ENCODE data around the gene FLNC.

FLNC gene

DNA sequence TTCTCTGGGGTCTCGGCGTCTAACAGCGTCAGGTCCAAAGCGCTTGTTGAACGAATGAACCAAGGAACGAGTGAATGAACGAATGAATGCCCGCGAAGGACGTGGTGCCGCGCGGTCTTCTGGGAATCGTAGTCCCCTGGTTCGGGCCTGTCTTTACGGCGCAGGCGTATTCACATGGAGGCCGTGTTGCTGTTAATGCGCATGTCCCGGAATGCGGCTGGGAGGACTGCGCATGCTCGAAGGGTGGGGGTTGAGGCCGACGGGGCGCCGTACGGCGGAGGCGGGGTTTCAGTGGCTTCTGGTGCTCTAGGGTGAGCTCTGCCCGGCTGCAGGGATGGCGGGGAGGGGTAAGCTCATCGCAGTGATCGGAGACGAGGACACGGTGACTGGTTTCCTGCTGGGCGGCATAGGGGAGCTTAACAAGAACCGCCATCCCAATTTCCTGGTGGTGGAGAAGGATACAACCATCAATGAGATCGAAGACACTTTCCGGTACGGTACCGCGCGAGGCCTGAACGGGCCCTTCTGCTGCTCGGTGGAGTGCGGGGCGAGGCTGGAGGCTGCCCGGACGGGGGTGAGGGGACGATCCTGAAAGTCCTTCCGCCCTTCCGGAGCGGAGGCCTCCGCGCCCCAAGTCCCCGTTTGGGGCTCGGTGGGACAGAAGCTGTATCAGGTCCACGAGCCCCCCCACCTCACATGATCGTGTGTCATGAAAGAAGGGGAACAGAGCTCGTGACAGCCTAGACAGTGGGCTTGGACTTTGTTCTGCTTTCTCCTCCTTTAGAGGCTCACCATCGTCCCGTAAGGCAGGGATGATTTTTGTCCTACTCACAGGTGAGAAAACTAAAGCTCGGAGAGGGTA, 32.6 kb downstream of the FLNC start, which contains the start of gene ATP6V1F:
TSS of gene ATP6V1F (plus strand) at position 286 of the 862 bp plus-strand sequence. CDS start at position 335, 49 bp downstream.
- peak; percentile 95 for DNase-seq (ENCODE audit: low spot score)
- peak; percentile 50 for FAIRE-seq

DNA sequence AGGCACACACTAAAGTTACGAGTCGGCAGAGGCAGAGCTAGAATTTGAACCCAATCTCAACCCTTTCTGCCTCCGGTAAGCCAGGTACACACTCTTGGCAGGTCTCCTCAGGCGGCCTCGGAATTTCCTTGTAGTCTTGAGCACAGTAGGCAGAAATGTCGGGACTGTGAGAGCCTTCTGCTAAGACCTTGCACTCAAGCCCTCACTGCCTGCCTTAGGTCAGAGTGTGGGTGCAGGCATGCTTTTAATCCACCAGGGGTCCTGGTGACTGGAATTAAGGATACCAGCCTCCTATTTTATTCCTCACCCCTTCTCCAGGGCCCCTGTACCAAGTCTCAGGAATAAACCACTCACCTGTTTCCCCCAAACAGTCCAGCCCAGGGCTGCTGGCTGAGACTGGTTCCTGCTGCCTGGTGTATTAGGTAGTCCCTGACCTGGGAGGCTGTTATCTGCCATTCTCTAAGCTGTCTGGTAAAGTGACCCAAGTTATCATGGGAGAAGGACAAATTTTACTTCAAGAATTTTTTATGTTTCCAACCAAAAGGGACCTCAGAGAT, 33.3 kb downstream of the FLNC start:
- FAIRE-seq (no peak), DNase-seq (ENCODE audit: low spot score) (peak; percentile 66)

DNA sequence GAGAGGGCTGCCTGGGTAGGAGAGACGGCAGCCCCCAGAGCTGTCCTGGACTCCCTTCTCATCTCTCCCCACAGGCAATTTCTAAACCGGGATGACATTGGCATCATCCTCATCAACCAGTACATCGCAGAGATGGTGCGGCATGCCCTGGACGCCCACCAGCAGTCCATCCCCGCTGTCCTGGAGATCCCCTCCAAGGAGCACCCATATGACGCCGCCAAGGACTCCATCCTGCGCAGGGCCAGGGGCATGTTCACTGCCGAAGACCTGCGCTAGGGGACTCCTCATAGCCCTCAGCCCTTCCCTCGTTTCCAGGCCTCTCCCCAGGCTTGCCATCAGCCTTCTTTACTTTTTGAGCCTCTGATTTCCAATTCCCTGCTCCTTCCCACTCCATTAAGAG, 35.1 kb downstream of the FLNC start:
- DNase-seq (ENCODE audit: low spot score) (no peak), FAIRE-seq (no peak)

DNA sequence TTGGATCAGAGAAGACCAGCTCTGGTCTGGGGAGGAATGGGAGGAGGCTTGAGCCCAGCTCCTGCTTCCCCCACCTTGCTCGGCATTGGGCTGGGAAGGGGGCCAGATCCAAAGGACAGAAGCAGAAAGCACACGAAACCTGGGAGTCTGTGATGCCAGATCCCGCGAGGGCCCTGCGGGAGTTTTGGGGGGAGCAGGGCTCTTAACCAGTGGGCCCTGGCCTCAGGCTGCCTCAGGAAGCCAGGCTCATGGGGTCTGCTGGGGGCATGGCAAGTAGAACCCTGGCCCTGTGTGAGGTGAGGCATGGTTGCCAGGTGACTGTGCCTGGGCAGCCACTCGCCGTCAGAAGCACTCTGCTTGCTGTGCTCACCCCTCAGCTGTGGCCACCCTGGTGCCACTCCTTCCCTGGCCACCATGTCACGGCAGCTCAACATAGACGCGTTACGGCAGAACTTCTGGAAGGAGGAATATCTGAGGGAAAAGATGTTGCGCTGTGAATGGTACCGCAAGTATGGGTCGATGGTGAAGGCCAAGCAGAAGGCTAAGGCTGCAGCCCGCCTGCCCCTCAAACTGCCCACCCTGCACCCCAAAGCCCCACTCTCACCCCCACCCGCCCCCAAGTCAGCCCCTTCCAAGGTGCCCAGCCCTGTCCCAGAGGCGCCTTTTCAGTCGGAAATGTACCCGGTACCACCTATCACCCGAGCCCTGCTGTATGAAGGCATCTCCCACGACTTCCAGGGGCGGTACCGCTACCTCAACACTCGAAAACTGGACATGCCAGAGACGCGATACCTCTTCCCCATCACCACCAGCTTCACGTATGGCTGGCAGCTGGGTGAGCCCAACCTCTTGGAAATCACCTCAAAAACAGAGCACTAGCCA, 36.0 kb downstream of the FLNC start:
- no peak for DNase-seq (ENCODE audit: low spot score)
- no peak for FAIRE-seq

DNA sequence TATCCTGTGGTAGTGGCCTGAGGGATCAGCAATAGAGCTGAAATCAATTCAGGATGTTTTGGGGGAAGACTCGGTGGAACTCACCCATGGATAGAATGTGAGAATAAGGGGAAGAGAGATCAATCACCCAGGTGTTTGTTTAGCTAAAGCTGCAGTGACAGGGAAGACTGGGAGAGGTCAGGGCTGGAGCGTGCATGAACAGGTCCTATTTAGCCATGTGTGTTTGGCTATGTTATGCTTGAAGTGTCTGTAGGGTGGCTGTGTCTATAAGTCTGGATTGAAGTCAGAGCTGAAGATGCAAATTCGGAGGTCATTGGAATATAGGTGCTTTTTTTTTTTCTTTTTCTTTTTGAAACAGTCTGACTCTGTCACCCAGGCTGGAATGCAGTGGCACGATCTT, 37.0 kb downstream of the FLNC start:
- FAIRE-seq (no peak), DNase-seq (ENCODE audit: low spot score) (no peak)

DNA sequence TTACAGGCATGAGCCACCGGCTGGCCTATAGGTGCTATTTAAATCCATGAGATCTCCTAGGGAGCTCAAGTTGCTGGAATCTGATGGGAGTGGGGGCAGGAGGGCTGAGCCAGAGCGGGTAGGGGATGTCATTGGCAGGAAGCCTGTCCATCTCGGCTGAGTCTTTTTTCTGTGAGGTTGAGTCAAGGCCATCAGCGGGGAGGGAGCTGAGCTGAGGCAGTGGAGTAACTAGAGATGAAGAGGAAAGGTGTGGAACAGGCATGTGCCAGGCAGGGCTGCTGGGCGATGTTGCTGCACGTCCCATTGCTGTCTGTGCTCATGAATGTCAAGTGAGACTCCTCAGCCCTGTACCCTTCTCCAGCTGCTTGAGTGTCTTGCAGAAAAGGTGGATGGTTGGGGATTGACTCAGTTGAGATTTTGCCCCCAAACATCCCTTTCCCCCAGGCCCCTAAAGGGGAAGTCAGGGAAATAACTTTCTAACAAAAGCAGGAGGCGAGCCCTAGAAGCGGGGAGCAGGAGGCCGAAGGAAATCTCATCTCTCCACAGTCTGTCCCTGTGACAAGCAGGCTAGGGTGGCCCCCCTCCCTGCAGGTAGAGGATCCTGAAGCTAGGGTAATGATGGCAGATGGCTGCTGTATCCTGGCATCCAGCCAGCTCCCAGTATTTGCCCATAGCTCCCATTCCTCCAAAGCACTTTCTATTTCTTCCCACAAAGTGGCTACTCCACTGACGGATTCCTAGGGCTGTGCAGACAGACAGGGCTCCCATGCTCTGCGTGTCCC, 37.8 kb downstream of the FLNC start:
- no peak for DNase-seq (ENCODE audit: low spot score)
- FAIRE-seq, result no peak

DNA sequence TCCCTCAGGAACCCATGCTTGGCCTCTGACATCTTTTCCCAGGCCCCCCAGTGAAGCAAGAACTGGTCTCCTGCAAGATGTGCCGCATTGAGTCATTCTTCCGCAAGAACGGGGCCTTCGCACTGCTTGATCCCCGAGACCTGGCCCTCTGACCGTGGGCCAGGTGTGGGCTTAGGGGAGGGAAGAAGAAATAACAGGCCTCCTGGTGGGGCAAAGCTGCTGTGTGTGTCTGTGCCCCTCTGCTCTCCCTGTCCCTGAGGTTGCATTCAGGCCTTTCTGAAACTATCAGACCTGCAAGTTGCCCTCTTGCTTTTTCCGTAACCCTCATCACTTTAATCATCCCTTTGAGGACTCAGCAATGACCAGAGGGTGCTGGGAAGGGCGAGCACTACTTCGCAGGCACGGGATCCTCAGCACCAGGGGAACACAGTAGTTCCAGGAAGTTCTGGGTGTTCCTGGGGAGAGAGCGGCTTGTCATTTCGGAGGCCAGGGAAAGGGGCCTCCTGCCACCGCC, 38.5 kb downstream of the FLNC start:
- FAIRE-seq, result no peak
- DNase-seq (ENCODE audit: low spot score), result no peak

DNA sequence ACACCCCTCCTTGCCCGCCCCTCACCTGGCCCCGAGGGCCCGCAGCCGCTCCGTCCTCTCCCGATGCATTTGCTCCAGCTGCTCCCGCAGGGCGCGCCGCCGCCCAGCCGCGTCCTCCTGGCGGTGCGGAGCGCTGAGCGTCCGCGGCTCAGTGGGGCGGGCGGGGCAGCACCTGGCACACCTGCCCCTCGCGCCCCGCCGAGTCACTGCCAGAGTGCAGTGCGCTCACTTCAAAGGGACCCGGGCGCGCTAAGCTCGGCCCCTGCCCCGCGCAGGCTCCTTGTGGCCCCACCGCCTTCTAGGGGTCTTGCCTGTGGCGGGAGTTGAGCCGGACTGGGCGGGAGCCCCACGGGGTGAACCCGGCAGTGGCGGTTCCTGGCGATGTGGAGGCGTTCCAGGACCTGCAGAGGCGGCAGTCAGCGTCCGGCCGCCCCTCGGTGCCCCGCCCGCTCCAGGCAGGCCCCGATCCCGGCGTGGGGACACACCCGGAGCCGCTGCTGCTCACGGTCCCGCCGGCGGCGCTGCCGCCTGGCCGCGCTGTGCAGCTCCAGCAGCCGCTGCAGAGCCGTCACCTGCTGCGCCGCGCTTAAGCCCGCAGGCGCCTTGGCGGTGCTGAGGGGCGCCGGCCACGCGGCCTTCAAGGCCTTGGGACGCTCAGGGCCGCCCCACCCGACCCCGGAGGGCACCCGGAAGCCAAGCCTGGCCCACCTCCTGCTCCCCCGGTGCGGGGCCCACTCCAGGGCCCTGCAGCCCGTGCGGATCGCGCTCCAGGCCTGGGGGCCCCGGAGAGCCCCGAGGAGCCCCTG, 39.1 kb downstream of the FLNC start:
- DNase-seq (ENCODE audit: low spot score) (no peak), FAIRE-seq (no peak)

DNA sequence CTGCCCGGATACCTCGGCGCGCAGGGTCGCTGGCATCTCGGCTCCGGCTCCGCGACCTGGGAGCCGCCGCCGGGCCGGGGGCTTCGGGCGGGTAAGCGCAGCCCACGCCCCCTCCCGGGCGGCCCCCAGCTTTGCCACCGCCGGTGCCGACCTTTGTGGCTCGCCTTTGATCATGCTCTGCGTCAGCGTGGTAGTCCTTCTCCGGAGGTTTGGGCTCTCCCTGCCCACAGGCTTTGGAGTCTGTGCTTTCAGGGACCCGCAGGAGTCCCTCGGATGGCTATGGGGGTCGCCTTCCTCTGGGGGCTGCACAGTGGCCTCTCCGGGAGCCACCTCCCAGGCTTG, 39.7 kb downstream of the FLNC start:
- FAIRE-seq, result no peak
- DNase-seq (ENCODE audit: low spot score), result no peak

DNA sequence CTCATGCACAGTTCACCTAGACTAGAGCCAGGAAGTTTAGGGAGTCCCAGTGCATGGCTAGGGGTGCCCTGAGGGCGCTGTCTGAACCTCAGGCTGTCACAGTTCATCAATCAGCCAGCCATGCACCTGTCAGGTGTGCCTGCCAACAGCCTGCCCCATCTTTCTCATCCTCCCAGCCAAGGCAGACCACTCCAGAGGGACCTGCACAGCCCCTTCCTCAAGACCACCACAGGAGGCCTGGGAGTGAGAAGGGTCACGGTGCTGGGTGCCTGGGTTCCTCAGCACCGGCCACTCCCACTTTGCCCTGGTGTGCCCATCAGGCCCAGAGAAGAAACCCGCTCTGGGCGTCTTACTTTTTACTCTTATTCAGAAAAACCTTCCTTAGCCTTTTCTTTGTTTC, 40.8 kb downstream of the FLNC start:
- DNase-seq (ENCODE audit: low spot score), result no peak
- no peak for FAIRE-seq

DNA sequence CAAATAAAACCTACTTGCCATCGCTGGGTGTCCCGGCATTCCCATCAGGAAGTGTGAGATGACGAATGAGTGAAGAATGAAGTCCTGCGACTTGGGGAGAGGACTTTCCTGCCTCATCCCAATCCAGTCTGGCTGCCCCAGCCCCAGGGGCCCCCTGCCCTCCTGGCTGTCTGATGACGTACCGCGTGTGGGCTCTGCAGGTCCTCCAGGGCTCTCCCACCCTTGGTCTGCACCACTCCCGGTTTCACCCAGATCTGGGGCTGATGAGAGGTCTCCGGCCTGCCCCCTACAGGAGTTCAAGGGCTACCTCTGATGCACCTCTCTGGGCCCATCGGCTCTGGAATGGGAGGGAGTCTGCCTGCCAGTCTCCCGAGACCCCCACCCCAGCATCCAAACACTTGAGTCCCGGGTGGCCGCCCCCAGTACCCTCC, 42.2 kb downstream of the FLNC start:
- FAIRE-seq (no peak), DNase-seq (ENCODE audit: low spot score) (no peak)

DNA sequence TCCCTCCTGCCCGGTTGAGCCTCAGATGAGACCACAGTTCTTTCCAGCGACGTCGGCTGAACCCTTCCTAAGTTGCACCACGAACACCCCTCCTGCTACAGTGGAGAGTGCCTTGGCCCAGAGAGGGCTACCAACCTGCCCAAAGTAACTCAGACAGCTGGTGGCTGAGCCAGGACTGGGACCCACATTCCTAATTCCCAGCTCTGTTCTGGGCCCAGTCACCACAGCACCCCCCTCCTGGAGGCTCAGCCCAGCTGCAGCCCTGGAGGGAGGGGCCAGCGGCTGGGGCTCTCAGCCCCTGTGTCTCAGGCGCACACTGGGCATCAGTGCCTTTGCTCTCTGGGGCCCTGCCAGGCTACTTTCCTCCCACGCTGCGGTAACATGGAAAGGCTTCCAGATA, 43.0 kb downstream of the FLNC start:
- FAIRE-seq (no peak), DNase-seq (ENCODE audit: low spot score) (no peak)

DNA sequence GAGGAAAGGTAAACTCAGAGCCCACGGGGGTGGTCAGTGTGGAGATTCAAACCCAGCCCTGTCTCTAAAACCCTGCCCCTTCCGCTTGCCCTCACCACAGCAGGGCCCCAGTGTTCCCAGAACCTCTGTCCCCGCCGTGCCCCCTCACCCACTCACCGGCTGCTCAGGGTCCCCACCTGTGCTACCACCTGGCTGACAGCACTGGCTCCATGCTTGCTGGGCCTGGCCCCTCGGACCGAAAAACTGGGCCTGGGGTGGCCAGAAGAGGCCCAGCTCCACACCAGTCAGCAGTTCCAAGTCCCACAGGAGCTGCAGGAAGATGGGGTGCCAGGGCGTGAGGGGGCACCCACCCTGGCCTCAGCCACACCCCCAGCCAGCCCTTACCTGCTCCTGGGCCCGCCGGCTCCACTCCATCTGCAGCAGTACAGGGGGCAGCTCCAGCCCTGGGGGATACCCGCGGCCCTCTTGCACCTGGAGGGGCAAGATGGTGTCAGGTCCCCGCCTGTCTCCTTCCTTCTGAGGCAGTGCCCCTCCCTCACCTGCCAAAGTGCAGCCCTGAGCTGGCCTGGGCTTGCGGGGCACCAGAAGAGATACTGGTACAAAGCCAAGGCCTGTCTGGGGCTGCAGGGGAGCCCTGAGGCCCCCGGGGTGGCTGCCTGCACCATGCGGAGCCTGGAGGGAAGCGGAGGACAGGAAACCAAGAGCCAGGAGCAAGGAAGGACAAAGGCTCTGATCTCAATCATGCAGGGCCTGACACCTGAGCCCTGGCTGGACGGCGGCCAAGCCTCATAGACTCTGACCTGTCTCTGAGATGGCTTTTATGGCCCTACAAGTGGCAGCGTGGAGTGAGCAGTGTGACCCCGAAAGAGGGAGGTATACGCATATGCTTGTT, 44.2 kb downstream of the FLNC start:
- DNase-seq (ENCODE audit: low spot score) (no peak), FAIRE-seq (no peak)

DNA sequence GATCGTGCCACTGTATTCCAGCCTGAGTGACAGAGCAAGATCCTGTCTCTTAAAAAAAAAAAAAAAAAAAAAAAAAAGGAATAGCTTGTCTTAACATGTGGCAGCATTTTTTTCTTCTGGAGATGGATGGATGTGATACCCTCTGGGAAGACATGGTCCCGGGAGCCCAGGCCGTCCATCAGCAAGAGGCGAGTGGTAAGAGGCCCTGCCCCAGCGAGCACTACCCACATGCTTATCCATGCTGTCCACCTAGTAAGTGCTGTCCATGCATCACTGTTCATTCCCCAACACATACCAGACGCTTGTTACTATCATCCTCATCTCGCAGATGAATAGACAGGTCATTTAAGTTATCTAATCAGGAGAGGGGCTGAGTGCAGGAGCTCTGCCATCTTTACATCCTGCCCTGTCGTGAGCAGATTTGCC, 45.3 kb downstream of the FLNC start:
- no peak for FAIRE-seq
- DNase-seq (ENCODE audit: low spot score), result no peak

DNA sequence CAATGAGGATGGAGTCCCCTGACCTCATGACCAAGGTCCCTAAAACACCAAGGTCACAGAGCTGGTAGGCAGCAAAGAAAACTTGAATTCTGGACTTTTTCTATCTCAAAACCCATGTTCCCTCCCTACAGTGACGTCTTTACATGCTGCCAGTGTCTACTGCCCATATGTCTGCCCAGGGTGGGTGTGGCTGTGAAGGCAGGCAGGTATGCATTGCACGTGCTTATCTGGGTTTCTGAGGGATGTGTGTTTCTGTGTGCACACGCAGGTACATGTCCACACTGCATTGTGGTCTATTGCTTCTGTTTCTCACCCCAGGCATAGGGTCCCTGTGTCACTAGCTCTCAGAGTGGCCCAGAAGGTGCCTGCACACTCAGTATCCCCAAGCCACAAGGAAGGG, 45.9 kb downstream of the FLNC start:
- FAIRE-seq (no peak), DNase-seq (ENCODE audit: low spot score) (no peak)

DNA sequence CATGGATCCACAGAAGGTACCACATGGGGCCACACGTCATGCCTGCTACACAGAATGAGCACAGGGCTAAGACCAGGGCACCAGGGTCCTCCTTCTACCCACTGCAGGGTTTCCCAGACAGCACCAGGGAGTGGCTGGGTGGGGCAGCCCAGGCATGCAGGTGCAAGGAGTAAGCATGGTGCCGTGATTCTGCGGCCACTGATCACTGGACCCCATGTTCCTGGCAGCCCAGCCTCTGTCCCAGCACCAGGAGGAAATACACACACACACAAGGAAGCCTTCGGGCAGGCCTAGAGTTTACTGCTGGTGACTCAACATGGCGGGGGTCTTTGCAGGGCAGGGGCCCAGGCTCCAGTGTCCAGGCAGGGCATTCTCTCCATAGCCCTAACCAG, 46.4 kb downstream of the FLNC start:
- FAIRE-seq, result no peak

DNA sequence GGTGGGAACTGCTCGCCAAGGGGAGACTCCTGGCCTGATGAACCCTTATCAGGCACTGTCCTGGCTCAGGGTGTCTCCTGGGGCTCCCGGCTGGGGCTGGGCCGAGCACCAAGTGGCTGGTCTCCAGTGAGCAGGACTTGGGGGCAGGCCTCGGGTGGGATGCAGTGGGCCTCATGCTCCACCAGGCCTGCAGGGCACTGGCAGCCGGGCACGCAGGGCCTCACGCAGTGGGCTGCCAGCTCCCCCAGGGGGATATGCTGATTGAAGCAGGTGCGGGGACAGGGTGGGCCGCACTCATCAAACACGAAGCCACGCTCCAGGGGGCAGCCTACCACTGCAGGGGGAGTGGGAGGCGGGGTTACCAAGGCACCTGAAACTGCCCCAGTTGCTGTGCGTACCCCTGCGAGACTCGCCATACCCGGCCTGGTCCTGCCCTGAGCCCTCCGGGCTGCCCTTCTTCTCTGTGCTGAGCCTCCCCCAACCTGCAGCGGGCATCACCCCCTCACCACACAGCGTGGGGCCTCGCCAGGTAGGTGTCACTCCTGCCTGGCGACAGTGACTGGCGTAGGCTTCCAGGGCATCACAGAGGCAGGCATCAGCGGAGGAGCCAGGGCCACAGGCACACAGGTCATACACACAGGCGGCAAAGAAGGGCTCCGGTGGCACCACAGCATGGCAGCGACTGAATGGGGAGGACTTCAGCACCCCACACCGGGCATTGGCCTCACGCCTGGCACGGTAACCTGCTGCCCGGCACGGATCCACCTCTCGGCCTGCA, 47.0 kb downstream of the FLNC start:
- DNase-seq (ENCODE audit: low spot score) (no peak), FAIRE-seq (no peak)

More for the DNA sequence above, 46.4 kb downstream of the FLNC start:
- DNase-seq (ENCODE audit: low spot score), result no peak

DNA sequence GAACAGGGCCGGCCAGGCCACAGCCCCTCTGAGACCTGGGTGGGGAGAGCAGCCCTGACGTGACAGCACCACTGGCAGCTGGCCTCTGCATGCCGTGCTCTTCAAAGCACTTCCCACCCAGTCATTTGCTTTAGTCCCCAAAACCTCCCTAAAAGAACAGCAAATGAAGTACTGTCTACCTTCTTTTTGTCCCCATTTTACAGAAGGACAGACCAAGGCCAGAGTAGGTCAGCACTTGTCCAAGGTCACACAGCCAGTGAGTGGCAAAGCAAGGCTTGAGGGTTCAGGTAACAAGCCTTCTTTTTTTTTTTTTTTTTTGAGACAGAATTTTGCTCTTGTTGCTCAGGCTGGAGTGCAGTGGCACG, 47.5 kb downstream of the FLNC start:
- DNase-seq (ENCODE audit: low spot score) (no peak), FAIRE-seq (no peak)
